ENCODE measurements around the gene CLSTN2.

DNA sequence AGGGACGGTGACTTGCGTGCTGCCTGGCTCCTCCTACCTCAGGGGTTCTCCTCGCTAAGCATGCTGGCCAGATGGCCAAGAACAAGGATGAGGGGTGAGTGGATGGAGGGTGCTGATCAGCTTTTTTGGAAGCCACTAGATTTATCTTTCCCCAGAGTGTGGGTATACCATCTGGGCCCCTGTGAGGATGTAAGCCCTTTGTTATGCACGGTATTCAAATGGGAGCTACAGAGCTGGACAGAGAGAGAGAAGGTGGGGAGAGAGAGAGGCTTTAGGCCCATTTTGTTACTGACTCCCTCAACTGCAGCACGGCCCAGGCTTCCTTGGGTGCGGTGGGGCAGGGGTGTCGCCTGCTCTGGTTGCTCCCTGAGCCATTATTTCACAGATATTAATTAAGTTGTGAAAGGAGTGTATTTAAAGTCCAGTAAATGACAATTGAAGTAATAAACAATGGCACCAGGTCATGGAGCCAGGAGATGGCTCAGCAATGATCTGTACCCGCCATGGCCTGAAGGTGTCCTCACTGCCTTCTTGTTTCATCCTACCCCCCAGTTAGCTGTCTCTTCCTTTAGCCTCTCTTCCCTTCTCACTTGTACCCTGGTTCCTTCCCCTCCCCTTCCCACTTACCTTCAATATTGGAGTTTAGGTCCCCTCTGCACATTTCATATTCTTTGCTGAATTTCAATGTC lies 158.0 kb downstream of the CLSTN2 start:
- TF ChIP-seq, protein P1, sequence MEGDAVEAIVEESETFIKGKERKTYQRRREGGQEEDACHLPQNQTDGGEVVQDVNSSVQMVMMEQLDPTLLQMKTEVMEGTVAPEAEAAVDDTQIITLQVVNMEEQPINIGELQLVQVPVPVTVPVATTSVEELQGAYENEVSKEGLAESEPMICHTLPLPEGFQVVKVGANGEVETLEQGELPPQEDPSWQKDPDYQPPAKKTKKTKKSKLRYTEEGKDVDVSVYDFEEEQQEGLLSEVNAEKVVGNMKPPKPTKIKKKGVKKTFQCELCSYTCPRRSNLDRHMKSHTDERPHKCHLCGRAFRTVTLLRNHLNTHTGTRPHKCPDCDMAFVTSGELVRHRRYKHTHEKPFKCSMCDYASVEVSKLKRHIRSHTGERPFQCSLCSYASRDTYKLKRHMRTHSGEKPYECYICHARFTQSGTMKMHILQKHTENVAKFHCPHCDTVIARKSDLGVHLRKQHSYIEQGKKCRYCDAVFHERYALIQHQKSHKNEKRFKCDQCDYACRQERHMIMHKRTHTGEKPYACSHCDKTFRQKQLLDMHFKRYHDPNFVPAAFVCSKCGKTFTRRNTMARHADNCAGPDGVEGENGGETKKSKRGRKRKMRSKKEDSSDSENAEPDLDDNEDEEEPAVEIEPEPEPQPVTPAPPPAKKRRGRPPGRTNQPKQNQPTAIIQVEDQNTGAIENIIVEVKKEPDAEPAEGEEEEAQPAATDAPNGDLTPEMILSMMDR (IDR thresholded peaks at IDR 0.05): no peak
- TF ChIP-seq EP300 (IDR thresholded peaks at IDR 0.05): no peak

Measured in tibial nerve (tissue), 4 donors.